HG02798 (cell line): ENCODE results near the gene AGK.
A peak's percentile ranks its signal among the peaks of the same experiment; 100 is the strongest.

Source experiments
- ATAC-seq: cut with Tn5 transposase; IDR thresholded peaks from one replicate; pipeline ENCODE4 v1.9.1; 2021; ENCODE audit warnings: mild to moderate bottlenecking; ENCODE audit not compliant: unreplicated experiment, poor library complexity

The AGK gene

DNA sequence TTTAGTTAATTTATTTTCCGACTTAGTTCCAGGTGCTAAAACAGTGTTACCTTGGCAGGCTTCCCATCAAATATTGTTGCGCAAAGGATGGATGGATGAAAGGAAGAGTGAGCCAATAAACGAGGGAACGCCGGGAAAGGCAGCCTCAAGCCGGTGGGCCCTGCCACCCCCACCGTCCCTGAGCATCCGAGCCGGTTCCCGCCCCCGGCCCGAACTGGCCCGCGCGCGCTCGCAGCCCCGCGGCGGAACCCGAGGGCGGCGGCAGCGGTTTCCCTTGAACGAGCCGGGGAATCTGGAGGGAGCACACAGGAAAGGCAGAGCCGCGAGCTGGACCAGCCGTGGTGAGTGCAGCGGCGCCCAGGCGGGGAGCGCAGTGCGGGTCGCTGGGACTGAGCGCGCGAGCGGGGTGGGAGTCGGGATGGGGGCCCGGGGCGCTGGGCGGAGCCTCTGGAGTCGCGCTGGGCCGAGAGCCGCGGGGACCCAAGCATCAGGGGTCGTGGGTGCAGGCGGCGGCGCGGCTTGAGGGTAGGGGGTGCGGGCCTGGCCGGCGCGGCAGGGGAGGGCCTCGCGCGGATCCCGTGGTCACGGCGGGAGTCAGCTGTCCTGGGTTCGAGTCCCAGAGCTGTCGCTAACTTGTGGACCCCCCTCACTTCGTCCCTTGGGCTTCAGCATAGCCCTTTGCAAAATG, at the start of gene AGK:
Gene AGK, plus strand, starts transcription at position 317 of the 688 bp plus-strand sequence. CDS start 4,057 bp downstream, outside the sequence.
- peak; percentile 95 for ATAC-seq

DNA sequence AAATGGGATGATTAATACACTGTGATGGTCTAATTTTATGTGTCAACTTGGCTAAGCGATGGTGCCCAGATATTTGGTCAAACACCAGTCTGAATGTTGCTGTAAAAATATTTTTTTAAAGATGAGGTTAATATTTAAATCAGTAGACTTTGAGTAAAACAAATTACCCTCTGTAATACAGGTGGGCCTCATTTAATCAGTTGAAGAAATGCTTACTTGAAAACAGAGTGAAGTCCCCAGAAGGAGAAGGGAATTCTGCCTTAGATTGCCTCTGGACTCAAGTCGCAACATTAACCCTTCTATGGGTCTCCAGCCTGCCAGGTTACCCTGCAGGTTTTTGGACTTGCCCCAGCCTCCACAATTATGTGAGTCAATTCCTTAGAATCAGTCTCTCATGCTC, 49.8 kb upstream of the AGK start:
- no peak for ATAC-seq

DNA sequence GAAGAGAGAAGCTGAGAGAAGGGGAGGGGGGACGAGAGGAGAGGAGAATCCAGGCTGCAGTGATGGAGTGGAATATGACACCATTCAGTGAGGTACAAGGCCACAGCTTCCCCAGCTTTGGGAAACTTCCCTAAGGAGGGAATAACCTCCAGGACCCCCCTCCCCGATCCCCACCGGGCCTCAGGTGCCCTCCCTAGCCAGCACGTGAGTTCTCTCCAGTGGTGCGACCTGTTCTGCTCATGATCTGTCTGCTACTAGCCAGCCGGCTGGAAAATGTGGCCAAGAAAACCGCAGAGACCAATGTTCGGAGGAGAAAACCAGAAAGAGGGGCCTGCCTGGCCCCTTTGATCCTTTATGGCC, 39.9 kb upstream of the AGK start:
- no peak for ATAC-seq

DNA sequence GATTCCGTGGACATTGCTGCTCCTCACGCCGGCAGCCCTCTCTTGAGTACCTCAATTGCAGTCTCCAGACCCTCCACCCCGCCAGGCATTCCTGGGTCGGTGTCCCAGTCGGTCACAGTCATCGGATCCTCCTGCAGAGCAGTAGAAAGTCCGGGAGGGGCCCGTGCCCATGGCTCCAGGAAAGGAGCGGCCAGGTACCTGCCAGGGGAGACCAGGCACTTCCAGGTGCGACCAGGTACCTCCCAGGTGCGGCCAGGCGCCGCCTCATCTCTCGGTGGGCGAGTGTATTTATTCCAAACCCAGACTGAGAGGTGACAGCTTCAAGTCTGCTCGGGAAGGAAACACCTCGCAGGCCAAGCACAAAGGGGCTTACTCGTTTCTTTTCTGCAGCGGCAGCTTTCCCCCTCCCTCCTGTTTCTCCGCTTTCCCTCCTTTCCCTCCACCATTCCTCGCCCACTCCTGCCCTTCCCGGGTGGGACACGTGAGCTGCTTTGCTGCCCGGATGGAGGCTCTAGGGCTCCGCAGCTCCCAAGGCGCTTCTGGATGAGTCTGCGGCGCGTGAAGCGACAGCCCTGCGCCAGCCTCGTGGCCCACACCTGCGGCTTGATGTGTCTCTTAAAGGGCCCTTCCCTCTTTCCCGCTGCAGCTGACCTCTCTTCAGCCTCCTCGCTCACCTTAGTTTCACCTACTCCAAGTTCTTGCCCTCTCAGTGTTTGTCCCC, 39.4 kb upstream of the AGK start:
- ATAC-seq, result no peak

GRCh38 chr7:141512597-141512996, 38.6 kb upstream of the AGK start:
- no peak for ATAC-seq

GRCh38 chr7:141513720-141514119, 37.5 kb upstream of the AGK start:
- no peak for ATAC-seq

- no peak for ATAC-seq
Observed at GRCh38 chr7:141515941-141516340, 35.3 kb upstream of the AGK start.

GRCh38 chr7:141519623-141520022, 31.6 kb upstream of the AGK start:
- ATAC-seq, result no peak

DNA sequence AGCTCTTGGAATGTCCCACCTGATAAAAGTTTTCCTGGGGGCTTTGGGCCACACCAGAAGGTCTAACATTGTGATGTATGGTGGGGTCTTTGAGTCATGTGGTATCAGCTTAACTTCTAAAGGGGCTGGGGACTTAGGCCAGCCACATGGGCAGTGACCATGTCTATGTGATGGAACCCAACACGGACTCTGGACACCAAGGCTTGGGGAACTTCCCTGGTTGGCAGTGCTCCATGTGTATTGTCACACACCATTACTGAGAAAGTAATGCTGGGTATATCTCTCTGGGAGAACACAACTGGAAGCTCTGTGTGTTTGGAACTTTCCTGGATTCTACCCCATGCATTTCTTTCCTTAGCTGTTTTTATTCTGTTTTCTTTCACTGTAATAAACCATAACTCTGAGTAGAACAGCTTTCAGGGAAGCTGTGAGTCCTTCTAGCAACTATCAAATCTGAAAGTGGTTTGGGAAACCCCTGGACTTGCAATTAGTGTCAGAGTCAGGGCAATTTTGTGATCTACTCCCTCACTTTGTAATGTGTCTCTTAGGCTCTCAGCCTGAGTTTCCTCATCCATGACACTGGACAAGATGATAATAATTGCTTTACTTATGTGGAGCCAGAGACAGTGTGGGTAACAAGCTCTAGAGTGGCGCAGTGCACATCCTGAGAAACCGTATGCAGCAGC, 28.4 kb upstream of the AGK start:
- no peak for ATAC-seq

- no peak for ATAC-seq
Observed at GRCh38 chr7:141525973-141526514, 25.2 kb upstream of the AGK start.

- no peak for ATAC-seq
Observed at GRCh38 chr7:141527076-141527475, 24.1 kb upstream of the AGK start.

GRCh38 chr7:141528399-141528798, 22.8 kb upstream of the AGK start:
- no peak for ATAC-seq

DNA sequence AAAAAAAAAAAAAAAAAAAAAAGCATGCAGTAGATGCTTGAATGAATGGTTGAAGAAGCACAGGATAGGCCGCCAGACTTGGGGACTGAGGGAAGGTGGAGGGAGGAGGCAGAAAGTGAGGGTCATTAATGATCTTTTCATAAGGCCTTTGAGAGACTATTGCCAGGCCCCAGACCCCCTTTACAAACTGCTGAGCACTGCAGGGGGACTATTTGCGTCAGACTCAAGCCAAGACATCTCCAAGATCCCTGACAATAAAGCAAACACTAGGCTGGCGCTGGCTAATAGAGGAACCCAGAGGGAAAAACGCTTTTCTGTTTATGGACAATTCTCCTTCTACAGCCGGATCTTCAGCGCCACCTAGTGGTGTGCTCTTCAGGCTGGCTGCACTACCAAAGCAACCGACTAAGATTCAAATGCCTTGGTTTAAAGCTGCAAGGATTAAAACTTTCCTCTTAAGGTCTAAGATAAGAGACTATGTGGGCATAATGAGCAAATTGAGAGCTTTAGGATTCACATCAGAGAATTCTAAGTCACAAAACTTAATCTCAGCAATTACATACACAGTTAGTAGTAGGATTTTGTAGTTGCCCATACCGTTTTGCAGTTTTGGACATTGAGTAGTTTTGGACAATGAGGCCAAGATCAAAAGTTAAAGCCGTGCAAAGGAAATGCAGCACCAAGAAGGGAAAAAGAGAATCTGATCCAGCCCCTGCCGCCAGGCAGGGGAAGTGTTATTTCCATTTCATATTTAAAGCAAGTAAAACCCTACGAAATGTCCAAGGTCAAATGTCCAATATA, 17.9 kb upstream of the AGK start:
- peak; percentile 62 for ATAC-seq

- ATAC-seq, result no peak
Observed at GRCh38 chr7:141534757-141535737, 16.2 kb upstream of the AGK start.

DNA sequence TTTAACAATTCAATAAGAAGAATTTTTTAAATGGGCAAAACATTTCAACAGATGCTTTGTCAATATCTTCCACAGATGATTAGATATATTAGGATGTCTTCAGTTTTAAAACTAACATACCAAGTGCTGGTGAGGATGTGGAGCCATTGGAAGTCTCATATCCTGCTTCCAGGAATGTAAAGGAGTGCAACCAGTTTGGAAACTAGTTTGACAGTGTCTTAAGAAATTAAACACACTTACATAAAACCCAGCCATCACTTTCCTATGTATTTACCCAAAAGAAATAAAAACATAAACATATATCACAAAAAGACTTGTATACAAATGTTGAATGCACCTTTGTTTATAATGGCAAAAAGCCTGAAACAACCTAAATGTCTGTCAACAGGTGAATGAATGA, 13.3 kb upstream of the AGK start:
- ATAC-seq, result no peak

DNA sequence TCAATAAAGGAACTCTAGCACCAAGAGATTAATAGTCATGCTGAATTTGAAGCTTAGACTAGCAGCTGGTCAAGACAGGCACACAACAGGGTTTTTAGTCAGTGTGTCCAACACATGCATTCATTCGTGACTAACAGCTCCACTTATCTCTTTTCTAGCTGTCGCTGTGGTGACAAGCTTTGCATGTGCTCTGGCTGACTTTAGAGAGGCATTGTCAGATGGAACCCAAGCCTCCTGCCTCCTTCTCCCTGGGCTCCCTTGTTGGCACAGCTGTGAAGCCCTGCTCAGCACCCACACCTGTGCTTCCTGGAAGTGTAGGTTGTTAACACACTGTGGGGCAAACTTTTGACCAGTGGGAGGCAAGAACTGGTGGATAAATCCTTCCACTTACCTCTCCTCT, 9.8 kb upstream of the AGK start:
- ATAC-seq, result no peak

DNA sequence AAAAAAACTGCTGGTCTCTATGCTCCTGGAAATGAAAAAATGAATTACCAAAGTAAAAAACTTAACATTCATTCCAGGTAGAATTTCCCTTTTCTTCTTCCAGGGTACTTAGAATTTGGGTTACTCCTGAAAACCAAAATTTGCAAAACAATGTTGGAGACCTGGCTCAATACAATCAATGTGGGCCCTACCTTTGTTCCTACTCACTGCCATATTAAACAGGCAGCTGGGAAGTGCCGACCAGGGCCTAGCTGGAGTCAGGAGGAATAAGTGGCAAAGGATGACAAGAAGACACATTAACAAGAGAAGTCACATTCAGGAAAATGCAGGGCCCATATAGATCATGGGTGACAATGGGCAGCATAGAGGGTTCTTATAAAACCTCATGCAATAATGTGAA, 6.4 kb upstream of the AGK start:
- no peak for ATAC-seq

- no peak for ATAC-seq
Observed at GRCh38 chr7:141549582-141549981, 1.6 kb upstream of the AGK start.

DNA sequence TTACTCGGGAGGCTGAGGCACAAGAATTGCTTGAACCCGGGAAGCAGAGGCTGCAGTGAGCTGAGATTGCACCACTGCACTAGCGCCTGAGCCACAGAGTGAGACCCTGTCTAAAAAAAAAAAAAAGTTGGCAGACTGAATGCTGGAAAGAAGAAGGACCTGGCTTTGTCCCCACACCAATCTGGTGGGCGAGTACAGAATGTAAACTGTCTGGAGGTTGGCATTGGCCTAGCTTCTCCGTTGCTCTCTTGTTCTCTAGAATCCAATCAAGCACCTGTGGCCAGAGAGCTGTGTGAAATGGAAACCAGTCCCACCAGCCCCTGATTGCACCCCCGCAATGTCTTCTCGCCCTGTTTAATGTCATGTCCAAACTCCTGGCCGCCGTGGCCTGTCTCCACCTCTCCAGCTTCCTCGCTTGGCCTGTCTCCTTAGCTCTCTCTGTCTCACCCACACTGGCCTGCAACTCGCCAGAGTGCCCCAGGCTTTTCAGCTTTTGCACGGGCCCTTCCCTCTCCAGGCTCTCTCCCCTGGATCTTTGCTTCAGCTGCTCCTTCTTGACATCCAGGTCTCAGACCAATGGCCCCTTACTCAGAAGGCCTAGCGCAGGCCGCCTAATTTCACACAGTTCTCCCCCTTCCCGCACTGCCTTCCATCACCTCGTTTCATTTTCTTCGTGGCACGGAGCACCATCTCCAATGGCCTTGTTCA, 670 bp upstream of the AGK start:
- ATAC-seq, result no peak
